Right lung (tissue), 10 donors: Measurements from ENCODE around the gene UBR7. TPM values are rescaled to one million over a fixed set of nuclear protein-coding genes. Genes with fewer than 3 reads are reported as not detected.
"Not testable (repeated sequence)": the region's sequence is repeated elsewhere in the genome, so short reads cannot be mapped to it uniquely, and the experiment has no call there.

Experiments
- DNase-seq, 2 donors: peaks; one replicate each; pipeline ENCODE4 v3.0.0-alpha.2; 2013
- long read RNA-seq, 8 donors: transcript quantifications; one replicate each; lab custom pipeline, GENCODE V29; 2026
- polyA plus RNA-seq, 5 donors: library from polyadenylated mRNA; unstranded; fragments of 120-200 nt; gene quantifications; one replicate each; pipeline versions ENCODE4 v1.2.1 to v1.2.3, GENCODE V29; 2013; ENCODE audit warnings: inconsistent platforms in 1 of 5, low replicate concordance in 1 of 5; ENCODE audit not compliant: insufficient read length in 5 of 5, insufficient read depth in 1 of 5

The UBR7 gene, protein sequence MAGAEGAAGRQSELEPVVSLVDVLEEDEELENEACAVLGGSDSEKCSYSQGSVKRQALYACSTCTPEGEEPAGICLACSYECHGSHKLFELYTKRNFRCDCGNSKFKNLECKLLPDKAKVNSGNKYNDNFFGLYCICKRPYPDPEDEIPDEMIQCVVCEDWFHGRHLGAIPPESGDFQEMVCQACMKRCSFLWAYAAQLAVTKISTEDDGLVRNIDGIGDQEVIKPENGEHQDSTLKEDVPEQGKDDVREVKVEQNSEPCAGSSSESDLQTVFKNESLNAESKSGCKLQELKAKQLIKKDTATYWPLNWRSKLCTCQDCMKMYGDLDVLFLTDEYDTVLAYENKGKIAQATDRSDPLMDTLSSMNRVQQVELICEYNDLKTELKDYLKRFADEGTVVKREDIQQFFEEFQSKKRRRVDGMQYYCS
- 10 to 100 TPM; 27.7 to 40.6 (median 33.4) TPM for polyA plus RNA-seq
- long read RNA-seq, donor 1, transcript UBR7-201 (11 exons, 3,694 nt): major isoform, 12 of 12 reads
- long read RNA-seq, donor 1, partial matches to known transcripts: 0 of 12 reads
- long read RNA-seq, donor 1, other reads (novel, unspliced or antisense): 0 of 12 reads
- long read RNA-seq, donor 2, transcript UBR7-201 (11 exons, 3,694 nt): major isoform, 10 of 10 reads
- long read RNA-seq, donor 2, partial matches to known transcripts: 0 of 10 reads
- long read RNA-seq, donor 2, other reads (novel, unspliced or antisense): 0 of 10 reads
- long read RNA-seq, donor 3, transcript UBR7-201 (11 exons, 3,694 nt): major isoform, 14 of 14 reads
- long read RNA-seq, donor 3, partial matches to known transcripts: 0 of 14 reads
- long read RNA-seq, donor 3, other reads (novel, unspliced or antisense): 0 of 14 reads
- long read RNA-seq, donor 4, transcript UBR7-201 (11 exons, 3,694 nt): major isoform, 5 of 5 reads
- long read RNA-seq, donor 4, partial matches to known transcripts: 0 of 5 reads
- long read RNA-seq, donor 4, other reads (novel, unspliced or antisense): 0 of 5 reads
- long read RNA-seq, donor 5, transcript UBR7-201 (11 exons, 3,694 nt): major isoform, 14 of 14 reads
- long read RNA-seq, donor 5, partial matches to known transcripts: 0 of 14 reads
- long read RNA-seq, donor 5, other reads (novel, unspliced or antisense): 0 of 14 reads
- long read RNA-seq, donor 6, transcript UBR7-201 (11 exons, 3,694 nt): major isoform, 7 of 8 reads
- long read RNA-seq, donor 6, partial matches to known transcripts: 0 of 8 reads
- long read RNA-seq, donor 6, other reads (novel, unspliced or antisense): 0 of 8 reads
- long read RNA-seq, donor 7, transcript UBR7-201 (11 exons, 3,694 nt): major isoform, 7 of 7 reads
- long read RNA-seq, donor 7, partial matches to known transcripts: 0 of 7 reads
- long read RNA-seq, donor 7, other reads (novel, unspliced or antisense): 0 of 7 reads
- long read RNA-seq, donor 8, transcript UBR7-201 (11 exons, 3,694 nt): major isoform, 6 of 15 reads
- long read RNA-seq, donor 8, partial matches to known transcripts: 9 of 15 reads
- long read RNA-seq, donor 8, other reads (novel, unspliced or antisense): 0 of 15 reads

DNA sequence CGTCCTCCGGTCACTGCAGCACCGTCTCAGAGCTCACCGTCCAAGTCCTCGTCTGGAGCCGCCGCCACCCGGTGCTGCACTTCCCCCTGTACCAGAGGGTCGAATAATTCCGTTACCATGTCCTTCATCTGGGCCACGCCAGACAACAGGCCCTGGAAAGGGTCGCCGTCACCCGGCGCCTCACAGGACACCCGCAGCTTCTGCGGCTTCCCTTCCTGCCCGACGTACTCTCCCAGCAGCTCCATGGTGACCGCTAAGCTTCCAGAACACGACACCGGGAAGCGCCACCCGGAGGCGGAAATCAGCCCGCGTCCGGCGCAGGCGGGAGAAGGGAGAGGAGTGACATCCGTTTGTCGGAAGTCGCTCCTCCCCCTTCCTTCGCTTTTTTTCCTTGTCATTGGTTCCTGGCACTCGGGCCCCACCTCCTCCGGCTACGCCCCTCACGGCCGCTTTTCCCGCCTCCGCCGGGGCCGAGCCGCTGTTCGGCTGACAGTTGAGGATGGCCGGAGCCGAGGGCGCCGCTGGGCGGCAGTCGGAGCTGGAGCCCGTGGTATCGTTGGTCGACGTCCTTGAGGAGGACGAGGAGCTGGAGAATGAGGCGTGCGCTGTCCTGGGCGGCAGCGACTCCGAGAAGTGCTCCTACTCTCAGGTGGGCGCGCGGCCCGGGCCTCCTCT lies at the start of gene UBR7, which contains the start of gene GON7:
UBR7 (plus strand) TSS at position 464 of the 675 bp plus-strand sequence; CDS start at position 500, 36 bp downstream.
GON7 (minus strand) TSS at position 273 of the 675 bp plus-strand sequence; CDS start at position 245, 28 bp downstream.
- peak; percentile 95 to 96 for DNase-seq

DNA sequence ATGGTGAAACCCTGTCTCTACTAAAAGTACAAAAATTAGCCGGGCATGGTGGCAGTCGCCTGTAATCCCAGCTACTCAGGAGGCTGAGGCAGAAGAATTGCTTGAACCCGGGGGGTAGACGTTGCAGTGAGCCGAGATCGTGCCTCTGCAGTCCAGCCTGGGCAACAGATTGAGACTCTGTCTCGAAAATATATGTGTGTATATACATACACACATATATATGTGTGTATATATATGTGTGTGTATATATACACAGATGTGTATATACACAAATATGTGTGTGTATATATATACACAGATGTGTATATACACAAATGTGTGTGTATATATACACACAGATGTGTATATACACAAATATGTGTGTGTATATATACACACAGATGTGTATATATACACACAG lies 48.7 kb upstream of the UBR7 start:
- DNase-seq: not testable (repeated sequence)

DNA sequence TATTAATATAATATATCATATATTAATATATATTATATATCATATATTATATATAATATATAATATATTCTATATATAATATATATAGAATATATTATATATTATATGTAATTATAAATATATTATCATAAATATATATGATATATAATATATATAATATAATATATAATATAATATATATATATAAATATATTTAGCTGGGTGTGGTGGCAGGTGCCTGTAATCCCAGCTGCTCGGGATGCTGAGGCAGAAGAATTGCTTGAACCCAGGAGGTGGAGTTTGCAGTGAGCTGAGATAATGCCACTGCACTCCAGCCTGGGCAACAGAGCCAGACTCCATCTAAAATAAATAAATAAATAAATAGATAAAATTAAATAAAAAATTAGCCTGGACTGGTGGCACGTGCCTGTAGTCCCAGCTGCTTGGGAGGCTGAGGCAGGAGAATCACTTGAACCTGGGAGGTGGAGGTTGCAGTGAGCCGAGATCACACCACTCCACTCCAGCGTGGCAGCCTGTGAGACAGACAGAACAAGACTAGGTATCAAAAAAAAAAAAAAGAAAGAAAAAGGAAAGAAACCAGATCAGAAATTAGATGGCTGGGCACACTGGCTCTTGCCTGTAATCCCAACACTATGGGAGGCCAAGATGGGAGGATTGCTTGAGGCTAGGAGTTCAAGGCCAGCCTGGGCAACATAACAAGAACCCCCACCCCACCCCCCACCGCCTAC lies 47.3 kb upstream of the UBR7 start:
- DNase-seq: not testable (repeated sequence)

- no peak for DNase-seq
Measured at GRCh38 chr14:93160353-93160801, 46.7 kb upstream of the UBR7 start.

DNA sequence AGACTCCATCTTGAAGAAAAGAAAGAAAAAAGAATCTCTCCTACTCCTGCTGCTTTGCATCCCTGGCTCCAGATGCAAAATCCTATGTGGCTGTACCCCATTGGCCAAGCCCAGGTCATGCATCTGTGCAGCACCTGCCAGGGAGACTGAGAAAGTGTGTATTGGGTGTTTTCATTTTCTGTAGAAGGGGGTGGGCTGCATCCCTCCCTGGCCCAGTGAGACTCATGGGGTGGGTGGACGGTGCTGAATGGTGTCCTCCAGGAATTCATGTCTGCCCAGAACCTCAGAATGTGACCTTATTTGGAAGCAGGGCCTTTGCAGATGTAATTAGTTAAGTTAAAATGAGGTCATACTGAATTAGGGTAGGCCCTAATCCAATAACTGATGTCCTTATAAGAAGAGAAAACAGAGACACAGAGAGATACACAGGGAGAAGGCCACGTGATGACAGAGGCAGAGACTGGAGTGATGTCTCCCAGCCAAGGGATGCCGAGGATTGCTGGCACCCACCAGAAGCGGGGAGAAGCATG lies 45.6 kb upstream of the UBR7 start:
- no peak for DNase-seq

DNA sequence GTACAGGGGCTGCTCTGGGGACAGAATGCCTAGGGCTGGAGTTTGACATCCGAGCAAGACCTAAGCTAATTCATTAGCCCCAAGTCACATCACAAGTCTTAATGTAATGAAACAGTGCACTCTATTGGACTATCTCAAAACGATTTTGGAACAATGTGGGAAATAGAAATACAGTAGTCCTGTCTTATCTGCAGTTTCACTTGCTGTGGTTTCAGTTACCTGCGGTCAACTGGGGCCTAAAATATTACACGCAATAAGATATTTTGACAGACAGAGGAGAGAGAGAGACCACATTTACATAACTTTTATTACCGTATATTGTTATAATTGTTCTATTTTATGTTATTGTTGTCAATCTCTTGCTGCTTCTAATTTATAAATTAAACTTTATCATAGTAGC lies 43.5 kb upstream of the UBR7 start:
- DNase-seq: no peak

DNA sequence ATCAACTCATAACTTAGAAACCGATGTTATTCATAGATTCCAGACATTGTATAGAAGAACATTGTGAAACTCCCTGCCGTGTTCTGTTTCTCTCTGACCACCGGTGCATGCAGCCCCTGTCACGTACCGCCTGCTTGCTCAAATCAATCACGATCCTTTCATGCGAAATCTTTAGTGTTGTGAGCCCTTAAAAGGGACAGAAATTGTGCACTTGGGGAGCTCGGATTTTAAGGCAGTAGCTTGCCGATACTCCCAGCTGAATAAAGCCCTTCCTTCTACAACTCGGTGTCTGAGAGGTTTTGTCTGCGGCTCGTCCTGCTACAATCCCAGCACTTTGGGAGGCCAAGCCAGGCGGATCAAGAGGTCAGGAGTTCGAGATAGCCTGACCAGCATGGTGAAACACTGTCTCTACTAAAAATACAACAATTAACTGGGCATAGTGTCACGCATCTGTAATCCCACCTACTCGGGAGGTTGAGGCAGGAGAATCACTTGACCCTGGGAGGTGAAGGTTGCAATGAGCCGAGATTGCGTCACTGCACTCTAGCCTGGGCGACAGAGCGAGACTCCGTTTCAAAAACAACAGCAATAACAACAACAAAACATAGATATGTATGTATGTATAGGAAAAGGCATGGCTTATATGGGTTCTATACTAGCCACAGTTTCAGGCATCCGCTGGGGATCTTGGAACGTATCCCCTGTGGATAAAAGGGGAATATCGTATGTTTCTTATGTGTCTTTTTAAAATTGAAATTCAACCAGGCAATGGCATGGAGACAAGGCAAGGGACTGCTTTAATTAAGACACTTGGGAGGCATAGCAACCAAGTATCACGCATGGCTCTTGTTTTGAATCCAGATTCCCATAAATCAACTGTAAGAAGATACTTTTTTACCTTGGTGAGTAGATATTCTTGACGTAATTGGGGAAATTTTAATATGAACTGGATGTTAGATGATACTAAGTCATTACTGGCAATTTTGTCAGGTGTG lies 41.5 kb upstream of the UBR7 start:
- not testable (repeated sequence) for DNase-seq

- not testable (repeated sequence) for DNase-seq
Measured at GRCh38 chr14:93168610-93169009, 38.4 kb upstream of the UBR7 start.

- not testable (repeated sequence) for DNase-seq
Measured at GRCh38 chr14:93169619-93170018, 37.4 kb upstream of the UBR7 start.

DNA sequence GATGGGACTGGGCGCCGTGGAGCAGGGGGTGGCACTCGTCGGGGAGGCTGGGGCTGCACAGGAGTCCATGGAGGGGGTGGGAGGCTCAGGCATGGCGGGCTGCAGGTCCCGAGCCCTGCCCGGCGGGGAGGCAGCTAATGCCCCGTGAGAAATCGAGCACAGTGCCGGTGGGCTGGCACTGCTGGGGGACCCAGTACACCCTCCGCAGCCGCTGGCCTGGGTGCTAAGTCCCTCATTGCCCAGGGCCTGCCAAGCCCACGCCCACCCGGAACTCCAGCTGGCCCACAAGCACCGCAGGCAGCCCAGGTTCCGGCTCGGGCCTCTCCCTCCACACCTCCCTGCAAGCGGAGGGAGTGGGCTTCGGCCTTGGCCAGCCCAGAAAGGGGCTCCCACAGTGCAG lies 36.9 kb upstream of the UBR7 start:
- not testable (repeated sequence) for DNase-seq

GRCh38 chr14:93171376-93171775 lies 35.7 kb upstream of the UBR7 start:
- DNase-seq: no peak

- no peak for DNase-seq
Measured at GRCh38 chr14:93173943-93174395, 33.1 kb upstream of the UBR7 start.

DNA sequence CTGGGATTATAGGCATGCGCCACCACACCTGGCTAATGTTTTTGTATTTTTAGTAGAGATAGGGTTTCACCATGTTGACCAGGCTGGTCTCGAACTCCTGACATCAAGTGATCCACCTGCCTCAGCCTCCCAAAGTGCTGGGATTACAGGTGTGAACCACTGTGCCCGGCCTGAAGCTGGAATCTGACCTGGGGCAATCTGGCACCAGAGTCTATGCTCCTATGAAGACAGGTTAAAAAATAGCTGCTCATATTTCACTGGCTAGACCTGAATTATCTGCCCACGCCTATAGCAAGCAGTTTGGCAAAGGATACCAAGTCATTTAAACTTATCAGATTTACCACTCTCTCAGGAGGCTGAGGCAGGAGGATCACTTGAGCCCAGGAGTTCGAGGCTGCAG lies 32.3 kb upstream of the UBR7 start:
- DNase-seq: not testable (repeated sequence)

DNA sequence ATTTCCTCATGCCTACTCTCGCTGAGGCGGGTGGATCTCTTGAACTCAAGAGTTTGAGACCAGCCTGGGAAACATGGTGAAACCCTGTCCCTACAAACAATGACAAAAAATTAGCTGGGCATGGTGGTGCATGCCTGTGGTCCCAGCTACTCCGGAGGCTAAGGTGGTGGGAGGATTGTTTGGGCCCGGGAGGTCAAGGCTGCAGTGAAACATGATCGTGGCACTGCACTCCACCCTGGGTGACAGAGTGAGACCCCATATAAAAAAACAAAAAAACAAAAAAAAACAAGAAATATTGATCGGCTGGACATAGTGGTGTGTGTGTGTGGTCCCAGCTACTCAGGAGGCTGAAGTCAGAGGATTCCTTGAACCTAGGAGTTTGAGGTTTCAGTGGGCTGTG lies 31.6 kb upstream of the UBR7 start:
- DNase-seq: no peak

- DNase-seq: no peak
Measured at GRCh38 chr14:93183596-93184317, 23.3 kb upstream of the UBR7 start.

DNA sequence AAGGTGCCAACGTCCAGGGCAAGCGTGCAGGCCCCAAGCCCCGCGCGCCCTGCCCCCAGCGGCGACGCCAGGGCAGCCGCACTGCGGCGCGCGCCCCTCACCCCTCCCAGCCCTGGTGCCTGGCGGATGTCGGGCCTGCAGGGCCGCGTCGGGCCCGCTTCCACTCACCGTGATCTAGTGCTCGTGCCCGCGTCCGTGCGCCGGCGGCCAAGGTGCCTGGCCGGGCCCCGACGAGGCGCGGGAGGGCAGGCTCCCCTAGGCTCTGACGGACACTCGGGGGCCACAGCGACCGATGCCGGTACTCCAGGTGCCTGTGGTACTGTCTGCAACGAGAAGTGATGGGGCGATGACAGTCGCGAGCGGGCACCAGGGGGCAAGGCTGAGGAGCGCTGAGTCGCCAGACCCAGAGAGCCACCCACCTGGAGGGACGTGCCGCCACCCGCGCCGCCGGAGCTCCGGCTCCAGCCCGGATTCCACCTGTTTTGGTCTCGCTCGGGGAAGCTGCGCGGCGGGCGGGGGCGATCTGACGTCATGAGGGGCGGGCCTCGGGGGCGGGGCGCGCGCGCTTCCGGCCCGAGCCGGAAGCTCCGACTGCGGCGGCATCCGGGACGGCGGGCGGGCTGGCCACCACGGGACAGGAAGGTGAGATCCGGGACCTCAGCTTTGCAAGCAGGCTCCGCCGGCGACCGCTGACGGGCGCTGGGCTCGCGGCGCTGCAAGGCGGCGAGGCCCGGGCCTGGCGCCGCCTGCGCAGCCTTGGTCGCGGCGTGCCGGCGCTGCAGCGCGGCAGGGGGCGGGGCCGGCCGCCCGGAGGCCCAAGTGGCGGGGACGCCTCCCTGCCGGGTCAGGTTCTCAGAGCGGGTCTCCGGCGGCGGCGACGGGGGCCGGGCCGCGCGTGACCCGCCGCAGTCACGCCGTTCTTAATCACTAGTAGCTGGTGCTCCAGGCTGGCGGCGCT lies 22.4 kb upstream of the UBR7 start, which contains the start of the genes LYSET and MOAP1:
LYSET (plus strand) TSS at position 927 of the 958 bp plus-strand sequence. CDS start 89 bp downstream, outside the sequence.
MOAP1 (minus strand) TSS at position 507 of the 958 bp plus-strand sequence. CDS start 655 bp downstream, outside the sequence.
- peak; percentile 82 to 86 for DNase-seq
